Stimulated activated CD4-positive, alpha-beta T cell treated with anti-CD3 and anti-CD28 coated beads, Interleukin-15, amount 100 ng/mL, for 24 hours (primary cell): ENCODE measurements around the gene CTH.
"Not testable (repeated sequence)": the region's sequence is repeated elsewhere in the genome, so short reads cannot be mapped to it uniquely, and the experiment has no call there.

Source experiments
- DNase-seq: peaks from one replicate; pipeline ENCODE4 v3.0.0-alpha.2; 2020

Gene CTH

GRCh38 chr1:70411360-70411844, 334 bp downstream of the CTH start:
- no peak for DNase-seq

- no peak for DNase-seq
These were observed 4.8 kb downstream of the CTH start for GRCh38 chr1:70415882-70416281.

- DNase-seq = not testable (repeated sequence)
These were observed 8.1 kb downstream of the CTH start for GRCh38 chr1:70418973-70419734.

GRCh38 chr1:70420320-70420719, 9.3 kb downstream of the CTH start:
- no peak for DNase-seq

- no peak for DNase-seq
These were observed 15.4 kb downstream of the CTH start for GRCh38 chr1:70426154-70427131.

GRCh38 chr1:70427976-70428375, 16.9 kb downstream of the CTH start:
- no peak for DNase-seq

GRCh38 chr1:70429219-70429618, 18.2 kb downstream of the CTH start:
- DNase-seq = no peak

- no peak for DNase-seq
These were observed 18.7 kb downstream of the CTH start for GRCh38 chr1:70429757-70430156.

GRCh38 chr1:70431317-70431716, 20.2 kb downstream of the CTH start:
- no peak for DNase-seq

- DNase-seq = no peak
These were observed 20.8 kb downstream of the CTH start for GRCh38 chr1:70431874-70432273.

- DNase-seq = no peak
These were observed 23.3 kb downstream of the CTH start for GRCh38 chr1:70434253-70434859.

- no peak for DNase-seq
These were observed 25.7 kb downstream of the CTH start for GRCh38 chr1:70436622-70437251.

- no peak for DNase-seq
These were observed 27.5 kb downstream of the CTH start for GRCh38 chr1:70438529-70438928.

GRCh38 chr1:70440642-70441391, 29.7 kb downstream of the CTH start:
- DNase-seq = no peak

GRCh38 chr1:70441392-70442035, 30.4 kb downstream of the CTH start:
- DNase-seq = no peak

- no peak for DNase-seq
These were observed 31.4 kb downstream of the CTH start for GRCh38 chr1:70442490-70442889.

- no peak for DNase-seq
These were observed 32.7 kb downstream of the CTH start for GRCh38 chr1:70443739-70444138.

GRCh38 chr1:70449049-70449448, 38.0 kb downstream of the CTH start:
- no peak for DNase-seq

GRCh38 chr1:70452164-70452939, 41.3 kb downstream of the CTH start:
- DNase-seq = peak; percentile 40

GRCh38 chr1:70455291-70455690, 44.2 kb downstream of the CTH start:
- no peak for DNase-seq

- no peak for DNase-seq
These were observed 47.1 kb downstream of the CTH start for GRCh38 chr1:70458131-70458530.
